HL-60 (cell line): ENCODE measurements around the gene GNG11.

Source experiments
- DNase-seq, 2 experiments: peaks; one replicate each; pipeline ENCODE4 v3.0.0-alpha.2; 2010 to 2020; ENCODE audit warnings: low read depth in 1 of 2, low spot score in 1 of 2
- H3K27ac ChIP-seq: fragments of 250-450 bp; sonication (Bioruptor Pico); replicated peaks from 2 replicates; pipeline ENCODE4 v1.5.1; 2020; ENCODE audit warnings: mild to moderate bottlenecking, moderate library complexity
- H3K27me3 ChIP-seq: fragments of 250-450 bp; sonication (Bioruptor Pico); 2 replicates; pipeline ENCODE4 v1.5.1; 2021; ENCODE audit warnings: mild to moderate bottlenecking, moderate library complexity; ENCODE audit not compliant: insufficient read depth, poor library complexity, severe bottlenecking
- H3K4me3 ChIP-seq: replicated peaks from 2 replicates; pipeline ENCODE4 v1.5.1; 2011; ENCODE audit warnings: mild to moderate bottlenecking, control low read depth, low read length; ENCODE audit not compliant: insufficient read depth
- CTCF ChIP-seq: IDR thresholded peaks from one replicate; pipeline ENCODE4 v1.5.1; 2011; ENCODE audit warnings: low read length, control low read depth, inconsistent platforms; ENCODE audit not compliant: insufficient read depth
- GABPA ChIP-seq: IDR thresholded peaks from 2 replicates; pipeline ENCODE4 v1.6.1; 2012; ENCODE audit warnings: low read depth
- POLR2AphosphoS5 ChIP-seq: IDR thresholded peaks from 2 replicates; pipeline ENCODE4 v1.6.1; 2012; ENCODE audit warnings: low read depth
- SPI1 ChIP-seq: IDR thresholded peaks from 2 replicates; pipeline ENCODE4 v1.6.1; 2012; ENCODE audit warnings: low read depth, mild to moderate bottlenecking, borderline replicate concordance
- TF ChIP-seq, protein P1 (sequence below): IDR thresholded peaks from 2 replicates; pipeline ENCODE4 v1.6.1; 2012; ENCODE audit warnings: low read depth; ENCODE audit not compliant: insufficient replicate concordance

GNG11 gene

GRCh38 chr7:93957767-93958166, 36.2 kb downstream of the GNG11 start:
- TF ChIP-seq GABPA, result no peak
- TF ChIP-seq CTCF, result no peak
- no peak for TF ChIP-seq POLR2AphosphoS5
- no peaks in the 10 kb centered on the region for H3K27me3 ChIP-seq
- no peak overlapping the region for H3K27ac ChIP-seq
- no peak for DNase-seq
- H3K4me3 ChIP-seq, result no peak overlapping the region

DNA sequence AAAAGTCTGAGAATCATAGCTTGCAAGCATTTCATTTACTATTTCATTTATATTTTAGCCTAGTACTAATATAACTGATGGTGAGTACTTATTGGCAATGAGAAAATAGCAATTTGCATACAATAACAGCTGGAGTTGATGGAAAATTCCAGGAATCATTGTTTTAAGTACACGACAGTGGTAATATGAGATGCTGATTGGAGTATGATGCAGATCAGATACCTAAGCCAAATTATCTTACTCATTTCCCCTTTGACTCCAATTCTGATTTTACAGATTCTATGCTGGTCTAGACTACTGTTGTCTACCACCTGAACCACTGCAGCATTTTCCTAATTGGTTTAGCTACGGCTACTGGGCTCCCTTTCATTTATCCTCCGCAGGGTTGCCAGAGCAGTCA, 36.7 kb downstream of the GNG11 start:
- no peak for DNase-seq
- TF ChIP-seq POLR2AphosphoS5, result no peak
- TF ChIP-seq GABPA, result no peak
- TF ChIP-seq, protein P1, sequence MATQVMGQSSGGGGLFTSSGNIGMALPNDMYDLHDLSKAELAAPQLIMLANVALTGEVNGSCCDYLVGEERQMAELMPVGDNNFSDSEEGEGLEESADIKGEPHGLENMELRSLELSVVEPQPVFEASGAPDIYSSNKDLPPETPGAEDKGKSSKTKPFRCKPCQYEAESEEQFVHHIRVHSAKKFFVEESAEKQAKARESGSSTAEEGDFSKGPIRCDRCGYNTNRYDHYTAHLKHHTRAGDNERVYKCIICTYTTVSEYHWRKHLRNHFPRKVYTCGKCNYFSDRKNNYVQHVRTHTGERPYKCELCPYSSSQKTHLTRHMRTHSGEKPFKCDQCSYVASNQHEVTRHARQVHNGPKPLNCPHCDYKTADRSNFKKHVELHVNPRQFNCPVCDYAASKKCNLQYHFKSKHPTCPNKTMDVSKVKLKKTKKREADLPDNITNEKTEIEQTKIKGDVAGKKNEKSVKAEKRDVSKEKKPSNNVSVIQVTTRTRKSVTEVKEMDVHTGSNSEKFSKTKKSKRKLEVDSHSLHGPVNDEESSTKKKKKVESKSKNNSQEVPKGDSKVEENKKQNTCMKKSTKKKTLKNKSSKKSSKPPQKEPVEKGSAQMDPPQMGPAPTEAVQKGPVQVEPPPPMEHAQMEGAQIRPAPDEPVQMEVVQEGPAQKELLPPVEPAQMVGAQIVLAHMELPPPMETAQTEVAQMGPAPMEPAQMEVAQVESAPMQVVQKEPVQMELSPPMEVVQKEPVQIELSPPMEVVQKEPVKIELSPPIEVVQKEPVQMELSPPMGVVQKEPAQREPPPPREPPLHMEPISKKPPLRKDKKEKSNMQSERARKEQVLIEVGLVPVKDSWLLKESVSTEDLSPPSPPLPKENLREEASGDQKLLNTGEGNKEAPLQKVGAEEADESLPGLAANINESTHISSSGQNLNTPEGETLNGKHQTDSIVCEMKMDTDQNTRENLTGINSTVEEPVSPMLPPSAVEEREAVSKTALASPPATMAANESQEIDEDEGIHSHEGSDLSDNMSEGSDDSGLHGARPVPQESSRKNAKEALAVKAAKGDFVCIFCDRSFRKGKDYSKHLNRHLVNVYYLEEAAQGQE, result no peak
- no peak for TF ChIP-seq SPI1
- no peak for TF ChIP-seq CTCF
- Histone ChIP-seq H3K27ac (no peak overlapping the region), H3K27me3 (no peaks in the 10 kb centered on the region), H3K4me3 (no peak overlapping the region)

GRCh38 chr7:93958651-93959050, 37.1 kb downstream of the GNG11 start:
- Histone ChIP-seq H3K27me3 (no peaks in the 10 kb centered on the region), H3K4me3 (no peak overlapping the region), H3K27ac (no peak overlapping the region)
- no peak for TF ChIP-seq GABPA
- TF ChIP-seq CTCF, result no peak
- TF ChIP-seq SPI1, result no peak
- TF ChIP-seq, protein P1, result no peak
- no peak for TF ChIP-seq POLR2AphosphoS5
- DNase-seq, result no peak

- H3K27me3 ChIP-seq, result no peaks in the 10 kb centered on the region
- TF ChIP-seq SPI1 (no peak), POLR2AphosphoS5 (no peak), GABPA (no peak), CTCF (no peak)
- TF ChIP-seq, protein P1, result no peak
- no peak for DNase-seq
- no peak overlapping the region for H3K27ac ChIP-seq
- H3K4me3 ChIP-seq, result no peak overlapping the region
These were observed 39.5 kb downstream of the GNG11 start for GRCh38 chr7:93960986-93961385.
